HG02938 (cell line): Measurements from ENCODE around the gene C7orf25.

ENCODE experiments used
- ATAC-seq: cut with Tn5 transposase; IDR thresholded peaks from one replicate; pipeline ENCODE4 v1.9.1; 2021; ENCODE audit warnings: mild to moderate bottlenecking, moderate library complexity; ENCODE audit not compliant: unreplicated experiment

The C7orf25 gene

DNA sequence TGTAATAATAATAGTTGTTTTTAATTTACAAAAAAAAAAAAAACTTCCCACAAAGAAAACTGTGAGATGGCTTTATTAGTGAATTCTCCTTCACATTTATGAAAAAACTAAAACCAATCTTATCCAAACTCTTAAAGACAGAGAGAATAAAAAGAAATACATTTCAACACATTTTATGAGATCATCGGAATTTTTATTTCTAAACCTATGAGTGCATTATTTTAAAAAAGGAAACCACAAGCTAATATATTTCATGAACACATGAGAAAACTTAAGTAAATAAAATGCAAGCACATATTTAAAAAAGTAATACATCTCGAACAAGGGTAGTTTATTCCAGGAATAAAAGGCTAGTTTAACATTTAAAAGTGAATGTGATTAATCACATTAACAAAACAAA, 31.5 kb downstream of the C7orf25 start:
- ATAC-seq = no peak

DNA sequence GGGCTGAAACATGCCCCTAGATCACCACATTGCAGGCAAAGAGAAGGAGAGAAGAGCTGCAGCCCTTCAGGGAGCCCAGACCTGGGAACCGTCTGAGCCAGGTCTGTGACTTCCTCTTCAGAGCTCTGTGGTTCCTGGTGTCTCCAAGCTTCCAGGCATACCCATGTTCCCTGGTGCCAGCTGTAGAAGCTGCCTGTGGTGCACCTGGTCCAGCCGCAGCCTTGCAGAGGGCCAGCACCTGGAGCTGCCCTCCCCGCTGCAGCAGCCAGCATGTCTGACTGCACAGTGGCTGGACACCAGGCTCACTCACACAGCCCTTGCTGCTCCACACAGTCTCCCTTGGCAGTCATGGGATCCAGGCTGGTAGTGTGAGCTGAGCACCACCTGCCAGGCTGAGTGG, 33.6 kb downstream of the C7orf25 start:
- no peak for ATAC-seq

DNA sequence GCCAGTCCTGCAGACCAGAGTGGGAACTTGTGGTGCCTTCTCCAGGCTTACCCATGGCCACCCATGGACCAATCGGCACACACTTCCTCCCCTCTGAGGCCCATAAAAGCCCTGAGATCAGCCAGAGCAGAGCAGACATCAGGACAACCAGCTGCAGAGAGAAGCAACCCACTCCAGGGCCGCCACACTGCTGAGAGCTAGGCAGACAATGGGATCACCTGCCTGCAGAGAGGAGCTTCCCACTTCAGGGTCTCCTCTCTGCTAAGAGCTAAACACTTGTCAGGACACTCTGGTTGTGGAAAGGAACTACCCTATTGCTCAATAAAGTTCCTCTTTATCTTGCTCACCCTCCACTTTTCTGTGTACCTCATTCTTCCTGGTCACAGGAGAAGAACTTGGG, 34.0 kb downstream of the C7orf25 start:
- no peak for ATAC-seq

DNA sequence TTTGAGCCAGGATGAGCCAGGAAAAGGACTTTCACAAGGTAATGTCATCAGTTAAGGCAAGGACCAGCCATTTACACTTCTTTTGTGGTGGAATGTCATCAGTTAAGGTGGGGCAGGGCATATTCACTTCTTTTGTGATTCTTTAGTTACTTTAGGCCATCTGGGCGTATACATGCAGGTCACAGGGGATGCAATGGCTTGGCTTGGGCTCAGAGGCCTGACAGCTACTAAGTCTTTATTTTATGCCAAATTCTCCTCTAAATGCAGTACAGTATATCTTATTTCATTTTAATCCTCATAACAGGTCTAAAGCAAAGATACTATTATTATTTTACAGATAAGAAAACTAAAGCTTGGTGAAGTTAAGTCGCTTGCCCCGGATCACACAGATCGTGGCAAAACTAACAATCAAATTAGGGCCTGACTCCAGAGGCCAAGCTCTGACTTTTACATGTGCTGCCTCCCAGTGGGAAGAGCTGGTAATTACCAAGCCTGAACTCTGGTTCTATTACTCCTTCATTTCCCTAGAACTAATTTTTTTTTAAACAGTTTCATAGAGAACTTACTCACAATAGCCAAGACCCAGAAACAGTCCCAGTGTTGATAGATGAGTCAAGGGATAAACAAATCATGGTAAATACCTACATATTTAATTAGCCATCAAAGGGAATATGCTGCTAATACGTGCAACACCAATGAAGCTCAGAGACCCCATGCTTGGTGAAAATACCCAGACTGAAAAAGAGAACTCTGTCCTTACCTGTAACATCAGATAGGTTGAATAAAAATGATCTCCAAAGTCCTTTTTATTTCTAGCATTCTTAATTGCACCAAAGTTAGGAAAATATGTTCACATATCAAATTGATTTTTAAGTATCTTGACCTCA, 35.4 kb downstream of the C7orf25 start:
- ATAC-seq = peak; percentile 84

DNA sequence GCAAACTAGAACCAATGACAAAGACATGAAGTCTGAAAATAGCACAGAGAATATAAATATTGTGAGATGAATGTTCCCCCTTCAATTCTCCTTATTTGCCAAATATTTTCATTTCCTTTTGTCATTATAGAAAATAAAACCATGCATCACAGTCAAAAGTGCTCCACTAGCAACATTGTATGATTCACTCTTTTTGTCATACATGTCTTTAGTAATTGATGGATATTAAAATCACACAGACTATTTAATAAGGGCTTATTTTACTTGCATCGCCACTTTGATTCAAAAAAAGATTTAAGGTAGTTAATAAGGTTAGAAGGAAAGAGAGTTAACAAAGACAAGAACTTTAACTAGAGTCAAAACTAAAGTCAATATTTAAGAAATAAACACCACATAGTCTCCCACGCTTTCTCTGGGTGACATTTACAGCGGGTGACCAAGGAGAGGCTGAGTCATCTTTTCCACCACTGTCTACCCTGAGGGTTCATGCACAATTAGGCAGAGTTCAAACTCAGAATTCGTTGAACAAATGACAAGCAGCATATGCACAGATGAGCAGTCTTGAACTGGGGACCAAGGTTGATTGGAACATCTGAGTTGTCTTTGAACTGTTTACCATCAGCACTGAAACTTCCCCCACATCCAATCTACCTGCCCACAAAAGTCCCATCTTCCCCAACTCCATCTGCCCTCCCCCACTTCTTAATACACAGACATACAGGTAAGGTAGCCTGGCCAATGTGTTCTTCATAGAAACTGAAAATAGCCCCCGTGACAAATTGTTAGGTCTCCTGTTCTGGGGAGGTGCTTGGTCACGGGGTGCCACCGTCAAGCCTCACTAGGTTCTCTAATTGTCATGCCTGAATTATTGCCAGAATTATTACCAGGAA, 42.5 kb downstream of the C7orf25 start:
- peak; percentile 98 for ATAC-seq

DNA sequence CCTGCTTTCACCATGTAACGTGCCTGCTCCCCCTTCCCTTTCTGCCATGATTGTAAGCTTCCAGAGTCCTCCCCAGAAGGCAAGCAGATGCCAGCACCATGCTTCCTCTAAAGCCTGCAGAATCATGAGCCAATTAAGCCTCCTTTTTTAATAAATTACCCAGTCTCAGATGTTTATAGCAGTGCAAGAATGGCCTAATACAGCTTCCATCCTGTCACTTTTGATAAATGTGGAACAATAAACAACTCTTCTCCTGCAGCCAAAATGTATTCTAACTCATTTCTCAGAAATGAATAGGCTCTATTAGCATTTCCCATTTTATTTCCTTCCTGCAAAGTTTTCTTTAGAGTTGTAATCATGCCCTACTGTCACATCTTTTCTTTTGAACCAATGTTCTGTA, 43.4 kb downstream of the C7orf25 start:
- ATAC-seq = no peak
